B cell (primary cell): ENCODE results near the gene SAPCD2. TPM values are rescaled to one million over a fixed set of nuclear protein-coding genes. Genes with fewer than 3 reads are reported as not detected.

Experiments
- ATAC-seq: fragments of 200-7000 bp; cut with Tn5 transposase; one replicate; pipeline ENCODE4 v1.10.0; 2021; ENCODE audit warnings: low read depth, mild to moderate bottlenecking, moderate number of reproducible peaks, moderate library complexity
- CTCF ChIA-PET: fragments of 350-600 bp; sonication (Branson Sonifier 250); formaldehyde crosslinking; loops from one replicate; lab custom pipeline; 2021; ENCODE audit warnings: antibody characterized with exemption, inconsistent platforms; lab: Charles Lee
- POLR2A ChIA-PET: fragments of 350-600 bp; sonication (Branson Sonifier 250); formaldehyde crosslinking; loops from one replicate; lab custom pipeline; 2021; ENCODE audit warnings: antibody characterized with exemption; lab: Charles Lee
- DNase-seq: peaks from one replicate; pipeline ENCODE4 v3.0.0; 2013
- H2AFZ ChIP-seq: 2 replicates; pipeline ENCODE4 v1.6.1; 2012; ENCODE audit warnings: mild to moderate bottlenecking, low read depth, low read length; ENCODE audit not compliant: insufficient read depth, poor library complexity, severe bottlenecking
- H3K27ac ChIP-seq, 2 donors: 1 replicate in 1 of 2; 2 replicates in 1 of 2; pipeline ENCODE4 v1.5.1; 2012 to 2013; ENCODE audit warnings: low read length in 2 of 2, mild to moderate bottlenecking in 2 of 2, moderate library complexity in 1 of 2
- H3K27me3 ChIP-seq, 4 experiments: fragments of 200-600 bp in 1 of 4; sonication (generic) in 1 of 4; replicated peaks in 1 of 4; 1 replicate in 2 of 4; 2 replicates in 2 of 4; pipeline versions ENCODE4 v1.6.1 to v1.7.0; 2013 to 2016; ENCODE audit warnings: low read length in 3 of 4, mild to moderate bottlenecking in 2 of 4, mixed read lengths in 1 of 4, moderate library complexity in 1 of 4; ENCODE audit not compliant: insufficient read depth in 4 of 4, control insufficient read depth in 3 of 4; ENCODE audit errors: control extremely low read depth in 1 of 4
- H3K36me3 ChIP-seq, 2 experiments: replicated peaks in 1 of 2; 1 replicate in 1 of 2; 2 replicates in 1 of 2; pipeline versions ENCODE4 v1.6.1 to v1.7.1; 2013; ENCODE audit warnings: low read length in 1 of 2; ENCODE audit not compliant: insufficient read depth in 2 of 2, control insufficient read depth in 1 of 2; ENCODE audit errors: control extremely low read depth in 1 of 2, extremely low read depth in 1 of 2
- H3K4me1 ChIP-seq, 2 donors: fragments of 200-600 bp in 1 of 2; sonication (generic) in 1 of 2; 1 replicate in 1 of 2; 2 replicates in 1 of 2; pipeline versions ENCODE4 v1.5.1 to v1.6.1; 2013 to 2017; ENCODE audit warnings: low read length in 2 of 2; ENCODE audit not compliant: control insufficient read depth in 2 of 2, insufficient read depth in 2 of 2
- H3K4me2 ChIP-seq: replicated peaks from 2 replicates; pipeline ENCODE3; 2012; ENCODE audit warnings: mild to moderate bottlenecking, low read depth, low read length; ENCODE audit not compliant: poor library complexity, severe bottlenecking
- H3K4me3 ChIP-seq, 5 experiments: fragments of 200-600 bp in 1 of 5; sonication (generic) in 1 of 5; 1 replicate in 3 of 5; 2 replicates in 2 of 5; pipeline versions ENCODE4 v1.5.1 to v1.7.0; 2011 to 2016; ENCODE audit warnings: low read length in 4 of 5, mild to moderate bottlenecking in 4 of 5, low read depth in 2 of 5, control low read depth in 1 of 5, moderate library complexity in 1 of 5; ENCODE audit not compliant: insufficient read depth in 1 of 5; ENCODE audit errors: control extremely low read depth in 1 of 5, extremely low read depth in 1 of 5
- H3K79me2 ChIP-seq: fragments of 200-600 bp; sonication (generic); one replicate; pipeline ENCODE4 v1.6.0; 2016; ENCODE audit warnings: low read length; ENCODE audit not compliant: control insufficient read depth, insufficient read depth
- H3K9ac ChIP-seq: fragments of 200-600 bp; sonication (generic); 2 replicates; pipeline ENCODE4 v1.6.1; 2017; ENCODE audit warnings: mild to moderate bottlenecking, low read length, moderate library complexity
- H3K9me3 ChIP-seq, 3 donors: one replicate each; pipeline versions ENCODE4 v1.6.1 to v1.7.1; 2013; ENCODE audit warnings: low read length in 2 of 3; ENCODE audit not compliant: control insufficient read depth in 2 of 3, insufficient read depth in 1 of 3; ENCODE audit errors: control extremely low read depth in 1 of 3
- H4K20me1 ChIP-seq: 2 replicates; pipeline ENCODE4 v1.6.0; 2012; ENCODE audit warnings: mild to moderate bottlenecking, low read length; ENCODE audit not compliant: insufficient read depth, control insufficient read depth, poor library complexity, severe bottlenecking
- H3K27ac Mint-ChIP-seq: one replicate; pipeline ENCODE4 v1.8.0; 2021; ENCODE audit warnings: mixed read lengths
- H3K27me3 Mint-ChIP-seq: one replicate; pipeline ENCODE4 v1.8.0; 2021; ENCODE audit warnings: mixed read lengths
- H3K4me1 Mint-ChIP-seq: one replicate; pipeline ENCODE4 v1.8.0; 2021; ENCODE audit warnings: mixed read lengths
- H3K4me3 Mint-ChIP-seq: one replicate; pipeline ENCODE4 v1.8.0; 2021; ENCODE audit warnings: mixed read lengths
- H3K9me3 Mint-ChIP-seq: one replicate; pipeline ENCODE4 v1.8.0; 2022; ENCODE audit warnings: mixed read lengths; ENCODE audit not compliant: insufficient read depth
- CTCF ChIP-seq: fragments of 200-600 bp; IDR thresholded peaks from one replicate; pipeline ENCODE4 v1.8.0; 2022; ENCODE audit warnings: antibody characterized with exemption, mild to moderate bottlenecking
- EZH2 ChIP-seq: IDR thresholded peaks from 2 replicates; pipeline ENCODE4 v1.6.1; 2012; ENCODE audit warnings: borderline replicate concordance, low read depth, mild to moderate bottlenecking, moderate library complexity, low read length; ENCODE audit not compliant: insufficient read depth, poor library complexity, severe bottlenecking
- WGBS: methylation state at CpG from one replicate; pipeline ENCODE4 v1.1.5; 2013; ENCODE audit warnings: missing lambda C conversion rate; ENCODE audit not compliant: insufficient coverage; 5-methylcytosine and 5-hydroxymethylcytosine counted together
- intact Hi-C: fragments of 100-400 bp; cut with micrococcal nuclease; formaldehyde crosslinking; loops from one replicate; pipeline ENCODE4 v1.10.0; 2022
- polyA plus RNA-seq: library from polyadenylated mRNA; depleted of rRNA; stranded (reverse); fragments of >200 nt; gene quantifications from 2 replicates; pipeline ENCODE4 v1.2.3, GENCODE V29; 2012
- total RNA-seq, 2 donors: library from RNA; stranded (reverse); fragments of 120-200 nt in 1 of 2; gene quantifications; 1 replicate in 1 of 2; 2 replicates in 1 of 2; pipeline versions ENCODE4 v1.2.3 to v1.2.4, GENCODE V29; 2013 to 2022

The SAPCD2 gene
- total and polyA plus RNA-seq, 2 donors (not counting 1 experiment from before 2014, with no cell fraction given), result 0.39 to 0.69 TPM

DNA sequence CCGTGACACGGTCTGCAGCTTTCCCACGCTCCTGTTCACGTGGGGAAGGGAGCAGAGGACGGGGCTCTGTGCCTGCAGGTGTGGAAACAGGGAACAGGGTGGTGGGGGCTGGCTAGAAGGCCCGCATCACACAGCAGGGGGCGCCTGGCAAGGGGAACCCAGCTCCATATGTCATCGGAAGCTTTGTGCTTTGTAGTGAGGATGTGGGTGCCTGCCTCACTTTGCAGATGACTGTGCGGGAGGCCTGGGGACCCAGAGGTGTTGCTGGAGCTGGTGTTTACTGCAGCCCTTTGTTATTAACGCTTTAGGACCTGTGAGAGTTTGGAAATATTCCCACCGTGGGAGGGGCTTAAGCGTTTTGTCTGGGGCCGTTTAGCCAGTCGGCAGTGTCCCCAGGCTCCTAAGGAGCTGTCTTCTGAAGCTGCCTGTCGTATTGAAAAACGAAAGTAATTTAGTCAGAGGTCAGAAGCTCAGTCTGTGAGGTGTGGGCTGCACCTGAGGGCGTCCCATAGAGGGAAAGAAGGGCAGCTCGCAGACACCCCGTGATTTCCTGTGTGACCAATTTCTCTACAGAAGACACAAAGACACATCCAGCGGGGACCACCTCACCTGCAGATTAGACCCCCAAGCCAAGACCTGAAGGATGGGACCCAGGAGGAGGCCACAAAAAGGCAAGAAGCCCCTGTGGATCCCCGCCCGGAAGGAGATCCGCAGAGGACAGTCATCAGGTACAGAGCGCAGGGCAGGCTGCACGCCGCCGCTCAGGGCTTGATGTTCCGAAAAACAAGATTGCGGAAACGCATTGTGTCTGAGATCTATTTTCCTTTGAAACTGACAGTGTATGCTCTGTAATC is 25.5 kb upstream of the SAPCD2 start:
- peak overlapping the region; percentile 37 for H3K4me2 ChIP-seq
- Mint-ChIP-seq H3K4me3 (peak overlapping the region; percentile 72), H3K27me3 (no peaks in the 10 kb centered on the region), H3K9me3 (no peaks in the 10 kb centered on the region), H3K27ac (peak overlapping the region; percentile 72), H3K4me1 (peaks cover 6% of the 10 kb centered on the region)
- intact Hi-C loops, result no loop called here
- 78% methylated on average over 27 of the region's 30 CpGs for WGBS
- H3K4me3 ChIP-seq, result peak overlapping the region in 2 of 5 experiments; percentile 15 to 30
- H3K9ac ChIP-seq, result no peak overlapping the region
- DNase-seq (peak; percentile 70), ATAC-seq (peak; percentile 96)
- H3K36me3 ChIP-seq, result peaks cover 4 to 58% of the 10 kb centered on the region in 2 experiments
- H3K27me3 ChIP-seq, result no peaks in the 10 kb centered on the region
- H2AFZ ChIP-seq, result peak overlapping the region; percentile 40
- no peak for TF ChIP-seq EZH2
- peak; percentile 49 for TF ChIP-seq CTCF
- peaks cover 4% of the 10 kb centered on the region for H3K79me2 ChIP-seq
- H3K27ac ChIP-seq, result peak overlapping the region; percentile 41 to 44
- POLR2A ChIA-PET, result interaction anchor here (0.5 to 1.2 kb wide), 3 partner anchors 10 to 533 kb away, joined by 6 read pairs; partner anchors contain the start of gene MAN1B1
- no peaks in the 10 kb centered on the region for H3K9me3 ChIP-seq
- peaks cover 8% of the 10 kb centered on the region for H4K20me1 ChIP-seq
- peaks cover 0 to 12% of the 10 kb centered on the region in 2 donors for H3K4me1 ChIP-seq
- CTCF ChIA-PET, result interaction anchor here (0.6 to 2.5 kb wide), 18 partner anchors 9 to 269 kb away, joined by 3 to 13 read pairs (median 4); partner anchors contain the start of genes ANAPC2, DPP7, MAN1B1 and NPDC1
